NCI-H526 treated with DMSO at 0.1 percent for 48 hours (cell line): ENCODE results near the gene NOL4L.

ENCODE experiments used
- DNase-seq: peaks from one replicate; lab custom pipeline; 2025; lab: John Stamatoyannopoulos, UW

NOL4L gene

DNA sequence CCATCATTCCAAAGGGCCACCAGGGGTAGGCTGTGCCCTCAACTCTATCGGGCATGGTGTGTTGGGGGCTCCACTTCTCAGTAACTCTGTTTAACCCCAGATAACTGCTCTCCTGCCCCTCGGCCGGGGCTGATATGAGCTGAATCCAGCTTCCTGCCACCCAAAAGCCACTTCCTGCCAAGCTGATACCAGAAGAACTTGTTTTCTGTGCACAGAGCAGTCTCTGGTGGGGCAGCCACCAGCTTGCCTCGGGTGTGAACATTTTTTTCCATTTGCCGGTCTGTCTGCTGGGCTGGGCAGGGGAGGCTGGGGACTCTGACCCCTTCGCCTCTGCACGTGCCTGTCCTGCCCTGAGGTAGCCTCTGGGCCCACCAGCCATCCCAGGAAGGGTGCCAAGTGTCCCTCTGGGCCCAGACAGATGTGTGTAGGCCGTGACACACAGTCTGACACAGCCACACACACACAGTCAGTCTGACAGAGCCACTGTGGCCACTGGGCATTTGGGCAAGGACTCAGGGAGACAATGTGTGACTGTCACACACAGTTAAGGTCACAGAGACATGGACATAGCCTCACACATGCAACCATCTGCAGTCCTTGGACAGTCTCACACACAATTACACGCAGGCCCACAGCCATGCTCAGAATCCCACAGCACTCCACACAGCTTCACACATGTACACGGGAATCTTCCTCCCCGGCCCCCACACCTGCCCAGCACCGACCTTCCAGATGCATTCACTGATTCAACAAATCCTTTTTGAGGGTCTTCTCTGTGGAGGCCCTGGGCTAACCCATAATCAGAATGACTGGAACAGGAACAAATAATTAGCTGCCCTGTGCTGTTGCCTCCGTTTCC lies 45.1 kb downstream of the NOL4L start:
- no peak for DNase-seq

DNA sequence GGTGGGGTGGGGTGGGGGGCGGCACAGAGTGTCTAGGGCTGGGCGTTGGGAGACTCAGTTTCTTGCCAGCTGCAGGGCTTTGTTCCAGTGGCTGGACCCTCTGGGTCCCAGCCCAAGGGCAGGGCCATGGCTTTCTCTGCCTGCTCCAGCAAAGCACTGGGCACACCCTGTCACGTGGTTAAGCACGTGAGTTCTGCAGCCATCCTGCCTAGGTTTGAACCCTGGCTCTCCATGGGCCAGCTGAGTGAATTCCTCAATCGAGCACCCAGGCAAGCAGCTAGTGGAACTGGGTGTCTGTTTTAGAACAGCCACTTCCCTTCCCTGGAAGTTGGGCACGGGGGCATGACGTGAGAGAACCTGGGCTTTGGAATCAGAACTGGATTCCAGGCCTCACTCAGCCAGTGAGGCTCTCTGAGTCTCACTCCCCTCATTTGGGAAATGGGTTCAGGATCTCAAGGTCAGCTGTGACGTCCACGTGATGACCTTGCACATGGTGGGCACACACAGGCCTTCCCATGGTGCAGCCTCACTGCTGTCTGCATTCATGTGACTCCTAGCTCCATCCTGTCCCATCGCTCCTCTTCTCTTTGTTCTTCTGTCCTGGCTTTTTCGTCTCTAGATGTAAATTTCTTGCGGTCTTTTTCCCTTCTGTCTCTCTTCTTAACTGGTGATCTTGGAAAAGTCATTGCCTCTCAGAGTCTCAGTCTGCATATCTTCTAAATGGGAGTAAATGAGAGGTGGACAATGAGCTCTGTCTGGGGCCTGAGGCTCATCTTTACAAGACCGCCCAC lies 45.9 kb downstream of the NOL4L start:
- peak; percentile 46 for DNase-seq

DNA sequence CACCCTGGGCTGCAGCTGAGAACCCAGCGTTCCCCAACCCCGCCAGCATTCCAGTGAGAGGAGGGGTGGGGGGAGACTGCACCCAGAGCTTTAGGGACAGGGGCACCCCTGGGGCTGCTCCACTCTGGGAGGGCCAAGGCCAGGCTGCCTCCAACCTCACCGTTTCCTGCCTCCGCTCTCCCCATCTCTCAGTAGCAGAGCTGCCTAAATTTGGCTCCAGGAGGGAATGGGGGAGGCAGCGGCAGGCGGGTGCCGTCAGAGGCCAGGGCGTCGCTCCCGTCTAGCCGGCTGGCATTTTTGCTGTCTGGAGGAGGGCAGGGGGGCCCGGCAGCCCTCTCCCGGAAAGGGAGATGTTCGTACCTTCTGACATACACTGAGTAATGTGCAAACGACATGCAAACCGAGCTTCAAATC lies 46.6 kb downstream of the NOL4L start:
- peak; percentile 61 for DNase-seq

DNA sequence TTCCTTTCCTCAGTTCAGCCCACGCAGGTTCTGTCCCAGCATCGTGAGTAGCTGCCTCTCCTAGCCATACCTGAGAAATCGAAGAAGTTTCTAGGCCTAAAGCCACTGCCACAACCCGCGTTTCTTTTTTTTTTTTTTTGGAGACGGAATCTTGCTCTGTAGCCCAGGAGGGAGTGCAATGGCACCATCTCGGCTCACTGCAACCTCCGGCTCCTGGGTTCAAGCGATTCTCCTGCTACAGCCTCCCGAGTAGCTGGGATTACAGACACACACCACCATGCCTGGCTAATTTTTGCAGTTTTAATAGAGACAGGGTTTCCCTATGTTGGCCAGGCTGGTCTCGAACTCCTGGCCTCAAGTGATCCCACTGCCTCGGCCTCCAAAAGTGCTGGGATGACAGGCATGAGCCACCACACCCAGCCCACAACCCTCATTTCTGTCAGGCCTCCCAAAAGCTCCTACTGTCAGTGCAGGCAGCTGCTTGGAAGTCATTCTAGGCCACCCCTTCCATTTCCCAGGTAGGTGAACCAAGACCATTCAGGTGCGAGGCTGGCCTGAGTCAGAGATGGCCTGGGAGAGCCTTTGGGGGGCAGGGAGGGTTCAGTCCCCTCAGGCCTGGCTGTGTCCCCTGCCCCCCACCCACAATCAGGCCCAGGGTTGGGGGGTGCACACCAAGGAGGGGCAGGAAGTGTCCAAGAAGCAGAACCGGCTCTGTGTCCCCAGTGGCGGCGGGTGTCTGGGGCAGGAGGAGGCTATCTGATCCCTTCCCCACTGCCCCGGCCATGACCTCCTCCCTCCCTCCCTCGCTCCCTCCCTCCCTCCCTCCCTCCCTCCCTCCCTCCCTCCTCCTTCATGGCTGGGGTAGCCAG lies 47.2 kb downstream of the NOL4L start:
- DNase-seq = no peak

DNA sequence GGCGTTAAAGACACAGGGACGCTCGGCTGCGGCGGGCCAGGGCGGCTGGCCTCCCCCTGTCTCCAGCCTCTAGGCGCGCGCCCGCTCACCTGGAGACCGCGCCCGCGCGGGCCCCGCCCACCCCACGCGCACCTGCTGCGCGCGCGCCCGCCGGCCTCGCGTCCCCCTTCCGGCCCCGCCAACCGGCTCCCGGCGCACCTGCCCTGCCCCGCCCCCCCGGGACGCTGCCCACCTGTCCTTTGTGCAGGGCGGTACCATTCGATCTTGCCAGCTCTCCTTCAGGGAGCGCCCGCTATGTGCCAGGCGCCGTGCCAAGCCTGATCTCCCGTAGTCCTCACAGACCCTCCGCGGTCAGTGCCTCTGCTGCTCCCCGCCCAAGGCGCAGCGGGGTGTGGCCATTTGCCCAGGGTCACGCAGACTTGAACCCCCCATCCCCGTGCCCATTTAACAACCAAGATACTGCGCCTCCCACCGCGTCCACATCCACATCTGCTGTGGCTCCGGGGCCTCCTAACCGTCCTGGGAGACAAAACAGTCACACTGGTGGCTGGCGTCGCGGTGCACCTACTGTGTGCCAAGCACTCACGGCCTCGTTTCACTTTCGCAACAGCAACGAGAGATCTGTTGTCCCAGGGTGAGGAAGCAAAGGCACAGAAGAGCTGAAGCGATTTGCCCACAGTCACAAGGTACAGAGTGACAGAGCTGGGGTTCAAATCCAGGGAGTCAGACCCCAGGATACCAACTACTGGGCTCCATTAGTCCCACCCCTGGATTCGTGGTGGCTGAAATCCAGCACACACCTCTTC lies 48.1 kb downstream of the NOL4L start:
- peak; percentile 91 for DNase-seq

DNA sequence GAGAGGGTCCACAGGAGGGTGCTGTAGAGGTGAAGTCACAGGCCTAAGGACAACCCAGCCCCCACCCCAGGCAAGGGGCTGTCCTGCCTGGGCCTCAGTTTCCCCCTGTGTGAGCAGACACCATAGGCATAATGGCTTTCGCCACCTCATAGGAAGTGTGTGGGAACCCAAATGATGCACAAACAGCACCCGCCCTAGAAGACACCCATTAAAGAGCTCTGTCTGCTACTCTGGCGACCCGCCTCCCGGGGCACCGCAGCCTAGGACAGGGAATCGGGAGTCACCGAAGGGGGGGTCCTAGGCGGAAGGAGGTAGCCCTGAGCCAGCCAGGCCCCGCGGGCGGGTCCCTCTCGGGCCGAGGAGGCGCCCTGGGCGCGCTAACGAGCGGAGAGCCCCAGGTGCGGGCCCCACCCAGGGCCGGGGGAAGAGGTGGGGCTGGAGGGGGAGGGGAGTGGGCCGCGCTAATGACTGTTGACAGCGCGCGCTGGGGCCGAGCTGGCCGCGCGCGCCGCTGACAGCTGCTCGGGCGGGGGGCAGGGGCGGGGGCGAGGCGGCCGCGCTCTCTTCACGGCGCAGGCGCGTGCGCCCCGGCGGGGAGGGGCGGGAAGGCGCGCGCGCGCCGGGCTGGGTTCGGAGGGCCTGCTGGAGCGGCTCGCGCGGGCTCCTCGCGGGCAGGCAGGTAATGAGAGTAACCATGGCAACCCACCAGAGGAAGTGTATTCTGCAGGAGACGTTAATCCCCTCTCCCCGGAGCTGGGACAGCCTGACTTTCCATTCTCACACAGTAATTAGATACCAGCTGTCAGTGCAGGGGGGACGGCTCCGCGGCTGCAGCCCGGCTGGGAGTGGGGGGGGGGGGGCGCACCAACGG lies 48.9 kb downstream of the NOL4L start:
- peak; percentile 95 for DNase-seq

DNA sequence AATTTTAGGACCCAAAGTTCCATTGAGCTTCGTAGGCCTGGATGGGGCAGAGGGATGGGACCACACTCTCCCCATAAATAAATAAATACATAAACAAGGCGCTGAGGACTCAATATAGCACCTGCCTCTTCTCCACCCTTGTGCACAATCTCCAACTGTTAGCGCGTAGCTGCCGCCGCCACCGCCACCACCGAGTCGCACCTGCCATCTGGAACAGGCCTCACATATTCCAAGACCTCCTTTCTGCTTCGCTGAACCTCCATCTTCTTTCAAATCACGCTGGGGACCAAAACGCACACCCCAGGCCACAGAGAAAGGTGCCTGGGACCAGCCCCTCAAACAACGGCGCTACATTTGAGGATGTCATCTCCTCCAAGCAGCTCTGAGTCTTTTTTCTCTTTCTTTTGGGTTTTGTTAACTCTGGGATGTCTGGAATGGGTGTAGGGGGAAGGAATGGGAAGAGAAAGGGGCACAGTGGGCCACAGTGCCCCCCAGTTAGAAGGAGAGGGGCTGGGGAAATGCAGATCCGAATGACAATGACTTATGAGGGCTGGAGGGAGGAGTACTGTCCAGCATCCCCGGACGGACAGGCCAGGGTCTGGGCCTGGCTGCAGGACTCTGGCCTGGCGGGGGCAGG lies 49.7 kb downstream of the NOL4L start:
- peak; percentile 71 for DNase-seq

DNA sequence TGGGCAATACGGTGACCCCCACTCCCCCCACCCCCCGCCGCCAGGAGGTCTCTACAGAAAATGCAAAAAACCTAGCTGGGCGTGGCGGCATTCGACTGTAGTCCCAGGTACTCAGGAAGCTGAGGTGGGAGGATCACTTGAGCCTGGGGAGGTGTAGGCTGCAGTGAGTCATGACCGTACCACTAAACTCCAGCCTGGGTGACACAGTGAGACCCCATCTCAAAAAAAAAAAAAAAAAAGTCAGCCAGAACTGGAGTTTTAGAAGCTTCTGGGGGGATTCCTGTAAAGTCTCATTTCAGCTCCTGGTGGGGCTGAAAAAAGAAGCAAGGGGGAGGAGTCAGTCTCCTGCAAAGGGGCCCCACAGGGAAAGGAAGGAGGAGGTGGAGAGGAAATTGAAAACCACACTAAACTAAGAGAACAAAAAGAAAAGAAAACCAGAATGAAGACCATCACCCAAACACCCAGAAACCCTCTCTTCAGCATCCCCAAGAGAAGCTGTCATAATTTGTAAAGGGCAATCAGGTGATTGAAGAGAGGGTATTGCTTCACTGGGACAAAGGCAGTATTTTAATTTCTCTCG lies 50.4 kb downstream of the NOL4L start:
- DNase-seq = peak; percentile 44

DNA sequence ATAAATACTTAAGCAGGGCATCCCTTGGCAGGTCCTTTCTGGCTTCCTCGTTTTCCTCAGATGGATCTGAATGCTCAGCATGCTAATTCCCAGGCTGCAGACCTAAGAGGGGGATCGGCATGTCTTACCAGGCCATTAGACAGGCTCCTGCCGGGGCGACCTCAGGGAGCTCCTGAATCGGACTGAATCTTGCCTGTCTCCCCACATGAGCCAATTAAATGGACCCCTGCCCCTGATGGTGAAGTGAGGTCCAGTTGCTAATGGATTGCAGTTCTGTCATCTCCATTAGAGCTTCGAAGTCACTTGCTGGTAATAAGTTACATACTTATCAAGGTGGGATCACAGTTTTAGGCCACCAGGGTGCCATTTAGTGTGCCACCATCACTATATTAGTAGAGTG lies 51.4 kb downstream of the NOL4L start:
- no peak for DNase-seq

DNA sequence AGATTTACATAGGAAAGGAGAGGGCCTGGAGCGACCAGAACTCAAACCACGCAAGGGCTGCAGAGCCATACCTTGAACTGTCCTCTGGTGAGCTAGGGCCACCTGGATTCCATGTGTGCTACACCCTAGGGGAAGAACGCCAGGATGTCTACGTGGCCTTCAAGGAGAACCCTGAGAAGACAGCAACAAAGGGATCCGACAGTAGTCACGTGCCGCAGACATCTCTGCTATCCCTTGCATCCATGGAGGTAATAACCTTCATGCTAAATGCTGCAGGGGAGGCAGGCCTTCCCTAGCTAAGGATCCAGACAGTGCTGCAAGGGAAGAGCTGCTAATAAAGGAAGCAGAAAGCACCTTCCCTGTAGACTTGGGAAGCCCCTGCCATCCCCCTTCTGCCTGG lies 52.9 kb downstream of the NOL4L start:
- DNase-seq = no peak

DNA sequence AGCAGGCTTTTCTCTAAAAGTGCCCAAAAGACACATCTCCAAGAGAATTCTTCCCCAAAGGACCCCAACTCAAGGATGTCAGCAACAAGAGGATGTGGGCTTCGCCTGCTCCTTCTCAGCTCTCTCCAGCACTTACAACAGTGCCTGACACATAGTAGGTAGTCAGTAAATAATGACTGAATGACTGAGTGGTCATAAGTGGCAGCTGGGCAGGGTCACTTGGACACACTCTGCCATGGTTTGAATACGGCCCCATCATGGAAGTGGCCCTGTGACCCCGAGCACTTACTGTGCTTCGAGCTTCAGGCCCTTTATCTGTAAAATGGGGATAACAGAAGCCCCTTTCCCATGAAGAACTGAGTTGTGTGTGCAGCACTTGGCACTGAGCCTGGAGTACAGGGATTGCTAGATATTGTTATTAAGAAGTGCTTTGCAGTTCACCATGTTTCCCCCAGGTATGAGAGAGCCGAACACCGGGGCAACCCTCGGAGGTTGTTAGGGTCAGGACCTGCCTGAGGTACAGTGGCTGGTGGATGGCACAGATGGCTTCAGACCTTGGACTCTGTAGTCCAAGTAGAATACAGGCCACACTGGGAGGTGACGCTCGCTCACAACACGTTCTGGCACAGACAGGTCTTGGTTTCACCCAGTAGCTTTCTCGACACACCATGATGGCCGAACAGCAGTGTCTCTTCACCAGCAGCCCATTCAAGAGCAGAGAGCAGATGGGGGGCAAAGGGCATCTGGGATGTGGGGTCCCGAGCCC lies 56.0 kb downstream of the NOL4L start:
- DNase-seq = no peak

DNA sequence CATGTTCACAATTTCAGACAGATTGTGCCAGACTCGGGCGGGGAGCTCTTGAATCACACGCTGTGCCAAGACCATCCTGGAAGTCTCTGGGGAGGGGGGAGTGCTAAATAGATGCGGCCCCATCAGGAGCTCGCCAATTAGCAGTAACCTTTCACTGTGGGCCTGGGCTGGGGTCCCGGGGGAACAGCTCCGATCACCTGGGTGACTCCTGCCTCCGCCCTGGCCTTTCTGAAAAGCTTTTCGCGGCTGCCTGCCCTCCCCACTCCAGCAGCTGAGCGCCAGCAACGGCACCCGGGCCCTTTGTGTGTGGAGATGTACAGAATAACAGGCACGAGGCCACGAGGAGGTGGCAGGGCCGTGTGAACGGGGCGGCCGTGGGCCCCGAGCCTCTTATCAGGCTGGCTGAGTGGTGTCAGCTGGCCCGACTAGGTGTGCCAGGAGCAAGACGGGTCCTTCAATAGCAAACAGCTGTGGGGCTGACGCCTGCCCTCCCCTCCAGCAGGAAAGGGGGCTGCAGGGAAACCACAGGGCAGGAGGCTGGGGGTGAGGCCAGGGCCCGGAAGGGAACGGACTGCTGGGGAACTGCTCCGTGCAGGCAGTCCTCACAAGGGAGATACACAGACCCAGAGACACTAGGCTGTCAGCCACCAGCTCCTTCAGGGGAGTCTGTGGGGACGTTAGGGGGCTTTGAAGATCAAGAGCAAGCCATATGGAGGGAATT lies 56.8 kb downstream of the NOL4L start:
- peak; percentile 61 for DNase-seq

DNA sequence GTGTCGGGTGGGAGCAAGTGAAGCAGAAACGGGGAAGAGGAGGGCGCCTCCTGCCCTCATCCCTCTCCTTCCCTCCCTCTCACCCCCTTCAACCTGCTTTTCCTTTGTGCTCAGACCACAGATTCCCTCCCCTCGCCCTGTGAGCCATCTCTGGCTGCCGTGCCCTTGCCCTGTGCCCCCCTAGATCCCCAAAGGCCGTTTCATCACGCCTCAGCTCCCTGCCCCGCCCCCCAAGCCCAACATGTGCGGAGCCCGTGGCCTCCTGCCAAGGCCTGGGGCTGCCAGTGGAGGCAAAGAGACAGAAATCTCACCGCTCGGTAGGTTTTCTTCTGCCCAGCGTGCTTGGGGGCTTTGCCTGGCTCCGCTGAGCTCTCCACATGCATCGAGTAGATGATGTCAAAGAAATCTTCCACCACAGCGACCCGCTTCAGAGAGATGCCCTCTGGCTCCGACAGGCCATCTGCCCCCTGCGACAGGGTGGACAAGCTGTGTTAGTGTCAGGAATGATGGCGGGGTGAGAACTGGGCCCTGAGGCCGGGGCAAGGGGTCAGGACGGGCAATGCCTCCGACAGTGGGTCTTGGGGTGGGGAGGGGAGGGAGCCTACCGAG lies 57.6 kb downstream of the NOL4L start:
- no peak for DNase-seq

DNA sequence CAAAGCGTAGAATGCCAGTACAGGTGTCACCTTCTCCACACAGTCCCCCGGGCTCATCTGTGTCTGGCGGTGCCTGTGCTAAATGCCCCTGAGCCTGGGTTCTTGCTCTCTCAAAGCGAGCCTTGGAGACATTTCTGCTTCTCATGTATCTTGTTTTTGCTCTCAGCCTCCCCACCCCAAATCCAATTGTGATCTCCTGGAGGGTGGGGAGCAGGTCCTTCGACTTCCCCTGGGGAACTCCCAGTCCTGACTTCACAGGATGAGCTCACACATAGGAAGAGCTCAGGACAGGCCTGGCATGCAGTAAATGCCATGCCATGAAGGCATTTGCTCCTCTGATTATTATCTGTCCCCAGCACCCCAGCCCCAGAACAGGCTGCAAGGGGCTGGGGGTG lies 58.1 kb downstream of the NOL4L start:
- DNase-seq = no peak

DNA sequence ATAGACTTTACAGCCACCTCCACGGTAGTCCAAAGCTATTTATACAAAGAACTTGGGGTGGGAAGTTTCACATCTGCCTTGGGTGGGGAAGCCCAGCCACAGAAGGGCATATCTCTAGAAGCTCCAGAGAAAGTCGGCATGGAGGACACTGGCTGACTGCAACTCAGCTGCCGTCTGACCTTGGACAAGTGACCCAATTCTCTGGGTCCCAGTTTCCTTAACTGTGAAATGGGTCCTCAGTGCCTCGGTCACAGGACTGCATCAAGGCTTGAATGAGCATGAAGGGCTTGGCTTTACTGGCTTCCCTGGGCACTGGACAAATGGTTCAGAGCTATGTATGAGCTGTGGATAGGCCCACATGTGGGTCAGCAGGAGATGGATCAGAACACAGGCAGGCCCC lies 58.6 kb downstream of the NOL4L start:
- no peak for DNase-seq

DNA sequence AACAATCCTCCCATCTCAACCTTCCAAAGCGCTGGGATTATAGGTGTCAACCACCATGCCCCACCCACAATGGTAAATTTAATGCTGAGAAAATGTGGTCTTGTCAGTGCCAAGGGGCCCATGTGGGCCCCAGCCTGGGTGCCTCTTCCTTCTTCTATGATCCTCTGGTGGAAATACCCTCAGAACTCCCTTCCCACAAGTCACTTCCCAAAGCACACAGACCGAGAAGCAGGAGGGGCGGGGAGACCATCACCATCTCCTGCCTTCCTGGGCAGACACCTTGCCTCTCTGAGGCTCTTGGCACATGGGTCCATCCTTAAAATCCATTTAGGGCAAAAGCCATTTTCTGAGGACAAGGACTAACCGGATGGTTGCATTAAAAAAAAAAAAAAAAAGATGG lies 59.0 kb downstream of the NOL4L start:
- DNase-seq = no peak

DNA sequence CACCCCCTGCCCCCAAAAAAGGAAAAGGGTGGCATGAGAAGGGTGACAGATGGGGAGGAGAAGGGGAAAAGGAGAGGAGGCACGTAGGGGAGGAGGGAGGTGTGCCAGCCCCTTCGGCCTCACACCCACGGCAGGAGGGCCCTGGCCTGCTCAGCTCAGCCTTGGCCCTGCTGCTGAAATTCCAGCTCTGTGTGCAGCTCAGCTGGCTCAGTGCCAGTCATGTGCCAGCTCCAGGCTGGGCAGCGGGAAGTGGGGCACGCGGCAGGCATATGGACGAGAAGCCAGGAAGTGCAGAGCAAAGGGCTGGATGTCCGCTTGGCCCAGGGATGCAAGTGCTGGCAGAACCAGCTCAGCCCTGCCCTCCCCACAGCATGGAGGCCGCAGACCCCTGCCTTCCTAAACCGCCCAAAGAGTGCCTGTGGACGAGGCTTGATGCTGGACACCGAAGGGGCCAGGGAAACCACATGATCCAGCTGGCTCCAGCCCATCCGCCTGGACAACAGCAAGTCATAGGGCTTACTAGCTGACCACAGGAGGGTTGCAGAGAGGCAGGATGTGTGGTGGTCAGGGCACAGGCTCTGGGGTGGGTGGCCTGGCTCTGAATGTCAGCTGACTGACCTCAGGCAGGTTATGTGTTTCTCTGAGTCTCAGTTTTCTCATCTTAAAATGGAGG lies 60.2 kb downstream of the NOL4L start:
- no peak for DNase-seq
